GM18517 (cell line): ENCODE measurements around the gene ARHGAP25.

Experiments used
- ATAC-seq: cut with Tn5 transposase; IDR thresholded peaks from one replicate; pipeline ENCODE4 v1.9.1; 2021; ENCODE audit warnings: mild to moderate bottlenecking, moderate library complexity; ENCODE audit not compliant: unreplicated experiment

Gene ARHGAP25

DNA sequence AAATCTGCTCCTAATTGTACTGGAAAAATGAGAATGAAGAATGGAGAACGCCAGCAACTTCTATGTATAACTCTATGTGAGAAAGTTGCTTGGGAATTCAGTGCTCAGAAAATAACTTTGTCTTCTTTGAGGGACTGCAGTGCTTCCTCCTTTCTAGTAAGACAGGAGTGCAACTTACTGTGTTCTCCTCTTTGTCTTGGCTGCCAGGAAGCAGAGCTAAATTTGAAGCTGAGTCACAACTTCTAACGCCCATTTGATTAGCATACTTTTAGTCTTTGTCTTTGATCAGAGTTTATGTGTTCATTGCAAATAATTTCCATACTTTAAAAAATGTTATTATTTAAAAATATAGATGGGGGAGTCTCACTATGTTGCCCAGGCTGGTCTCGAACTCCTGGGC is 6.6 kb downstream of the ARHGAP25 start:
- no peak for ATAC-seq

DNA sequence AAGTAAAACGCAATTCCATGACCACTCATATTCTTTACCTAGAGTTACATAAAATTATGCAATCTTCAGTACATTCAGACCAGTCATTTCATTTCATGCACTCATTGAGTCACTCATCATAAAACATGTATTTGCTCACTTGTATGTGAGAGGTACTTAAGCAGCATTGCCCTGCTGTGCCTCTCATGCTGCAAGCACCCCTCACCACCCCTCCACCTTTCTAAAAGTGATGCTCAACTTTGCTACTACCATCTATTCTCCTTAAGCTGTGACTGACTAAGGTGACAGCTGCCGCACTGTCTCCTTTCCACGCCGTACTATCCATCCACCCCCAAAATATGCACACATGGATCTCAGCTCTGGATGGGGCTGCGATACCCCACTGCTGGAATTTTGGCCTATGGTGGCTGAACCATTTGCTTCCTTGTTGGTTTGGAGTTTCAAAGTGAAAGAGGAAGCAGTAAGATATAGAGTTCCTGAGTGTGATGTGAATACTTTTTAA is 7.2 kb downstream of the ARHGAP25 start:
- ATAC-seq: no peak

- ATAC-seq: peak; percentile 41
These were observed 8.2 kb downstream of the ARHGAP25 start for GRCh38 chr2:68742626-68743415.

DNA sequence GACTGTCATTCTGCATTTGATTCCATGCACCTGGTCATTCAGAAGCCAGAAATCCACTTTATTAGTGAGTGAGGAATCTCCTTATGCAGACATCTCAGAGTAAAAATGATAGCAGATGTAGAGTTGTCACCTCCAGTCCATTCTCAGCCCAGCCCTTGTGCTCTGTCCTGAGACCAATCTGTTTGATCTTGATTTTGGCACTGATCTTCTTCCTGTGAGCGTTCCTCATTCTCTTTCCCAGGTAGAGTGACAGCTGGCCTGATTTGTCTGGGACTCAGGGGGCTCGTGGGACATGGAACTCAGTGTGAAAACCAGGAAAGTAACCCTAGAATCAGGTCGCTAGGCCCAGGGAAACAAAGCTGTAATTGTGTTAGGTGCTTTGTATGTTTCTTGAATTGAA is 8.9 kb downstream of the ARHGAP25 start:
- no peak for ATAC-seq

GRCh38 chr2:68744366-68744912 is 9.8 kb downstream of the ARHGAP25 start:
- ATAC-seq: no peak

DNA sequence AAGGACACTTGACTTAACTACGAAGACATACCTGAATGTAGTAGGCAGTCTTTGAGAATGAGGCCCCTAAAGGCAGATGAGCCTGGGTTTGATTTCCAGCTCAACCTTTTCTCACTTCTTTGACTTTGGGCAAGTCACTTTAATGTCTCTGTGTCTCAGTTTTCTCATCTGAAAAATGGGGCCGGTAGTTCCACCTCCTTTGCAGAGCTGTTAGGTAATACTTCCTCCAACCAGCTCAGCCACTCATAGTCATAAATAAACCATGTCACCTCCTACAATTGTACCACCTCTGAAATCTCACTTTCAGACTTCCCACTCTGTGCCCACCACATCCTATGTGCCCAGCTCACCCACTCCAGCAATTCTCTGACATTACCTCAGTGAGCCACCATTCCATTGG is 10.4 kb downstream of the ARHGAP25 start:
- no peak for ATAC-seq

GRCh38 chr2:68746408-68746807 is 11.8 kb downstream of the ARHGAP25 start:
- ATAC-seq: no peak

DNA sequence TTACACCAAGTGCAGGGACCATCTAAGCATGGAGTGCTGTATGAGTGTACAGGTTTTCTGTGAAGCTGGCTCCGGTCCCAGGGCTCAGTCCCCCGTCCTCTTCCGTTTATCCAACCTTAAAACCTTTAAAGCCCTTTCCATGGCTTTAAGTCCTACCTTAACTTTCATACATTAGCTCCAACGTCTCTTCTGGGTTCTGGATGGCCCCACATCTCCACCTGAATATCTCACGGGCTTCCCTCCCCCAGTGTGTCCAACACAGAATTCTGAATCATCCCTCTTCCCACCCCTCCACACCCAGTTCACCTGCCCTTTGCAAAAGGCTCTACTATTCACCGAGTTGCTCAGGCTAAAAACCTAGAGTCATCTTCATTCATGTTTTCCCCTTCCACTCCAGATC is 12.8 kb downstream of the ARHGAP25 start:
- ATAC-seq: no peak

GRCh38 chr2:68747900-68748299 is 13.3 kb downstream of the ARHGAP25 start:
- ATAC-seq: no peak

DNA sequence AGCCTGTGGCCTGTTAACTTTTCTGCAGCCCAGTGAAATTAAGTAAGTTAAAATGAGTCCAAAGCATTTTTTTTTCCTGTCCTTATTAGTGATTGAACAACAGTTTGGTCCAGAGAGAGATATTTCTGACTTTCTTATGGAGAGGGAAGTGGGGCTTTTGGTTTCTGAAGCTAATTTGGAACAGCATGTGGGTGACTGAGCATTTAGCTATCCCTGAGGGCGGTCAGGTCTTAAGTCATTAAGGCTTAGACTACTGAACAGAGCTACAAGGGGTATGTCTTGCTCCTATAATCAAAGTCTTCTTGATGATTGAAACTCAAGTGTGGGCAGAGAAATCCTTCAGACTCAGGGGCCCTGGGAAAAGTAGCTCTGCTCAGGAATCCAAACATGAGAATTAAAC is 14.0 kb downstream of the ARHGAP25 start:
- ATAC-seq: no peak

DNA sequence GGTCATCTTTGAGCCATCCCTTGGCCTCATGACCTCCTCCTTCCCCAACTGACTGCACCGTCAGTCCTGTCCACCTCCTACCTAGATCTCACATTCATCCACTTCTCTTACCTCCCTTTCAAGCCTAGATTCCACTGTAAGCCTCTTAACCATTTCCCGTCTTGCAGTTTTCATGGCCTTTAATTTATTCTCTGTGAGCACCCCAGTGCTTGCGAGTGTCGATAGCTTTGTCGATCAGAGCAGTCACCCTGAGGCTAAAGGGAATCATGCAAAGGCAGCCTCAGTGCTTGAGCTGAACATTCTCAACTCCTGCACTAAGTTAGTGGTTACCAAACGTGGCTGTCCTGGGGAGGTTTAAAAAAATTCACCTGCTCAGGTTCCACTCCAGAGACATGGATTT is 14.7 kb downstream of the ARHGAP25 start:
- ATAC-seq: no peak

GRCh38 chr2:68750592-68751396 is 16.2 kb downstream of the ARHGAP25 start:
- ATAC-seq: no peak

DNA sequence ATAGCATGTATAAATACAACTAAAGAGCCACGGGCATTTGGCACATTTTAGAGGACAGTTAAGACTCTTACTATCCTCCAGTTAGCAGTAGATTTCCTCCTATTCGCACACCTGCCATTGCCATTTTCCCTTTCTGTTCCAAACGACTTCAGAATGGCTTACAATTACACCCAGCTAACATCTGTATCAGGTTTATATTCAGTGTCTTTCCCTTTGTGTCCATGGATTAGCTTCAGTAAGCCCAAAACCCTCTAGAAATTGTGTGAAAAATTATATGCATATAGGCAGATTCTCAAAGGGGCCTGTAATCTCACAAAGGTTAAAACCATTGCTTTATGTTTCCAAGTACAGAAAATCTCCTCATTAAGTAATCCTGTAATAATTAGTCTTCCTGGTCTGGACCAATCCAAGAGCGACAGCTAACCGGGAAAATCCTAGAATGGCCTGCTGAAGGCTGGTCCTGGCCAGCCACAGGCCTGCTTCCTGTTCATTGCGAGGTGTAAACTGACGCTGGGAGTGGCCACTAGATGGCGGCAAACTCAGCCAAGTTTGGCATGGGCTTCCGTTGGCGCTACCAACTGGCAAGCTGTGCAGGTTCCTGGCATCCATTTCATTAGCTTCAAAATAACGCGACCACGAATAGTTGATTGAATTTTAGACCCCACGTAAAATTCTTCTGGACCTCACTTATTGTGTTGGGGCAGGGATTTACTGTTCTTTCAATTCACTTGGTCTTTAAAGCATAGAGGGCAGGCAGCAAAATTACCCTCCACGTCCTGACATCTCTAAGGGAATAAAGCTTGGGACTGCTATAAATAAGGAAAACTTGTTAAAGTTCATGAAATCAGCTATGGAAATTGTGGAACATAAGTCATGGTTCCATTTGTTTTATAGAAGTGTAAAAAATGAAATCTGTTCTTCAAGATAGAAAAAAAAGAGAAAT is 17.1 kb downstream of the ARHGAP25 start:
- peak; percentile 82 for ATAC-seq

DNA sequence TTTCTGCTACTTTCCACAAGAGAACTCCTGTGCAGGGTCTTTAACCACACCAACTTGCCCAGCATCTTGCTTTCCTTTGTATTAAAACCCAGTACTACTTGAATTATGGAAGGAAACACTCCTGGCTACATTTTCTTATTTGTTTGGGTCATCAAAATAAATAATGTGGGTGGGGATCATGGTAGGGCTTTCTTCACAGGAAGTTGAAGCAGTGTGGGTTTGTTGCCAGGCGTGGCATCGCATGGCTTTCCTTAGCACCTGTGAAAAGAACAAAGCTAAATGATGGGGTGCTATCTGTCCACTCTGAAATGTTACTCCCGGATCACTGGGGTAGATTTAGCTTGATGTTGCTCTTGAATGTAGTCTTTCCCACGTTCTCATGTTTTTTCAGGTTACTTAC is 18.7 kb downstream of the ARHGAP25 start:
- ATAC-seq: no peak

GRCh38 chr2:68755071-68755470 is 20.5 kb downstream of the ARHGAP25 start:
- ATAC-seq: no peak

DNA sequence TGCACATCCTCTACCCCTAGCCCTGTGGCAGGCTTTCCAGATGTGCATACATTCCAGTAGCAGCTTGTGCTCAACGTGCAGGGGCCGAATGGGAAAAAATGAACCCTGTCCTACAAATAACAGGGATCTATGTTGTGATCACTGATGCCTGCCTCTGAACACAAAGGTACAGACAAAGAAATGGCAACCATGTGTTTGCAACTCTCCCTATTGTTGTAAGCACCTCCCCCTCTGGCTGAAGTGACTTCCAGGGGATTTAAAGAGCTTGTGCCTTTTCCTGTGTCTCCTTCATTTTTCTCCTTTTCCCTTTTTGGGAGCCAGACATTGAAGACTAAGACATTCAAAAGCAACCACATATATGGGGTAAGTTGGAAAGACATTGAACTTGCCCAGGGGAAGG is 21.6 kb downstream of the ARHGAP25 start:
- no peak for ATAC-seq

- no peak for ATAC-seq
These were observed 22.5 kb downstream of the ARHGAP25 start for GRCh38 chr2:68757081-68757480.

- no peak for ATAC-seq
These were observed 27.5 kb downstream of the ARHGAP25 start for GRCh38 chr2:68762100-68762499.

- peak; percentile 60 for ATAC-seq
These were observed 28.1 kb downstream of the ARHGAP25 start for GRCh38 chr2:68762665-68763064.

- no peak for ATAC-seq
These were observed 29.6 kb downstream of the ARHGAP25 start for GRCh38 chr2:68764041-68764805.
